WERI-Rb-1 (cell line): Measurements from ENCODE around the gene PLCL2.

ENCODE experiments used
- DNase-seq: peaks from one replicate; pipeline ENCODE4 v3.0.0-alpha.2; 2020
- H3K27ac ChIP-seq: fragments of 250-450 bp; sonication (Bioruptor Pico); 2 replicates; pipeline ENCODE4 v1.5.1; 2020; ENCODE audit warnings: mild to moderate bottlenecking, moderate library complexity
- H3K27me3 ChIP-seq: fragments of 250-450 bp; sonication (Bioruptor Pico); 2 replicates; pipeline ENCODE4 v1.5.1; 2021; ENCODE audit warnings: mild to moderate bottlenecking, low read depth, moderate library complexity; ENCODE audit not compliant: insufficient read depth, severe bottlenecking
- H3K36me3 ChIP-seq: fragments of 250-450 bp; sonication (Bioruptor Pico); 2 replicates; pipeline ENCODE4 v1.5.1; 2020; ENCODE audit warnings: mild to moderate bottlenecking, moderate library complexity
- H3K4me3 ChIP-seq: 2 replicates; pipeline ENCODE4 v1.5.1; 2011; ENCODE audit warnings: low read depth, mild to moderate bottlenecking, control low read depth, low read length
- H3K9me3 ChIP-seq: fragments of 250-450 bp; sonication (Bioruptor Pico); 2 replicates; pipeline ENCODE4 v1.5.1; 2021; ENCODE audit warnings: mild to moderate bottlenecking, moderate library complexity; ENCODE audit not compliant: severe bottlenecking
- TF ChIP-seq, protein P1 (sequence below): IDR thresholded peaks from 2 replicates; pipeline ENCODE4 v1.5.1; 2011; ENCODE audit warnings: low read depth, mild to moderate bottlenecking, control low read depth, inconsistent platforms, low read length

PLCL2 gene

DNA sequence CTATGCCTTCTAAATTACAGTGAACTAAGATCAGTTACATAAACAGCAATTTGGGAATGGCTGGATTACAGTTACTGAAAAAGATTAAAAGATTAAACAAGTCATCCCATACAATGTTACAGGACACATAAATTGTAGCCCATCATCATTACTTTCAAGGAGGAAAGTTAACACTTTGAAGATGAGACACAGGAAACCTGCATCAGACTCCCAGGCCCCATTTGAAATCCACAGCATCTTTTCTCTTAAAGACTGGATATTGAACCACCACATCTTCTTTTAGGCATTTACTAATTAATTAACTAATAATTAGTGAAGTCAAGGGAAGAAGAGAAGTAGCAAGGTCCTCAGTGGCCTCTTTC, 170.2 kb downstream of the PLCL2 start:
- Histone ChIP-seq H3K27me3 (no peaks in the 10 kb centered on the region), H3K36me3 (no peaks in the 10 kb centered on the region), H3K4me3 (no peak overlapping the region), H3K9me3 (no peaks in the 10 kb centered on the region), H3K27ac (no peak overlapping the region)
- DNase-seq: no peak
- TF ChIP-seq, protein P1, sequence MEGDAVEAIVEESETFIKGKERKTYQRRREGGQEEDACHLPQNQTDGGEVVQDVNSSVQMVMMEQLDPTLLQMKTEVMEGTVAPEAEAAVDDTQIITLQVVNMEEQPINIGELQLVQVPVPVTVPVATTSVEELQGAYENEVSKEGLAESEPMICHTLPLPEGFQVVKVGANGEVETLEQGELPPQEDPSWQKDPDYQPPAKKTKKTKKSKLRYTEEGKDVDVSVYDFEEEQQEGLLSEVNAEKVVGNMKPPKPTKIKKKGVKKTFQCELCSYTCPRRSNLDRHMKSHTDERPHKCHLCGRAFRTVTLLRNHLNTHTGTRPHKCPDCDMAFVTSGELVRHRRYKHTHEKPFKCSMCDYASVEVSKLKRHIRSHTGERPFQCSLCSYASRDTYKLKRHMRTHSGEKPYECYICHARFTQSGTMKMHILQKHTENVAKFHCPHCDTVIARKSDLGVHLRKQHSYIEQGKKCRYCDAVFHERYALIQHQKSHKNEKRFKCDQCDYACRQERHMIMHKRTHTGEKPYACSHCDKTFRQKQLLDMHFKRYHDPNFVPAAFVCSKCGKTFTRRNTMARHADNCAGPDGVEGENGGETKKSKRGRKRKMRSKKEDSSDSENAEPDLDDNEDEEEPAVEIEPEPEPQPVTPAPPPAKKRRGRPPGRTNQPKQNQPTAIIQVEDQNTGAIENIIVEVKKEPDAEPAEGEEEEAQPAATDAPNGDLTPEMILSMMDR: no peak

DNA sequence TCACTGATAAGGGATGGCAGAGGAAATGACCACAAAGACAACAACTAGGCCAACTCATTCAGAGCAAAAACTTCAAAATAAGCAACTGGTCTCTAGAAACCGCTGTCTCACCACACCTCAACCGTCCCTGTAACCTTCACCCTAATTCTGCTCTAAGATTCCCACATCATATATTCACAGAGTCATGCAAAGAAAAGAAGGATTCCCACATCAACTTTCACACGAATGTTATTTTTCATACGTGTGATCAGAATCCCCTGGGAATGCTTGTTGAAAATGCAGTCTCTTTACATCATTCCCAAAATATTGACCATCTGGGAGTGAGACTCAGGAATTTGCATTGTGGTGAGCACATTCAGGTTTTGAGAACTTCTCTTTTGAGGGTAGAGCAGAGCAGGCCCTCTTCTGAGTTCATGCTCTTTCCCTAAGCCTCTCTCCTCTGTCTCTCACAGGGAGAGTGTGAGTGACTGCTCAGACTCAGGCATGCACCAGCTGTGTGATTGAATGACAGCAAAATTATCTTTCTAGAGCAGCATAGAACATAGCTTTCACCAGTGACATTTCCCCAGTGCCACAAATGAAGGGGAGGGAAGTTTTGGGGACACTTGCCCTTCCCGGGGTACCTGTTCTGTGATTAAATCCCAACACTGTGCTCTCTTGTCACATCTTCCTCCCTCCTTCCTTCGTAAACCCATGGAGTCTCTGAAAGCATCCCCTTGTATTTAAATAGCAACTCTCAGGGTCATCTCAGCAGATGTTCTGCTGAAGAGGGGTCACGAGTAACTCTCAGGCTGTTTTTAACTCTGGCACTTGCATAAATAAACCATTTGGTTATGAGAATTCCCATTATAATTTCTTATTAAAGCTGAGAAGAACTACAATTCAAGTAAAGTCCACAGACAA, 170.9 kb downstream of the PLCL2 start:
- DNase-seq: no peak

DNA sequence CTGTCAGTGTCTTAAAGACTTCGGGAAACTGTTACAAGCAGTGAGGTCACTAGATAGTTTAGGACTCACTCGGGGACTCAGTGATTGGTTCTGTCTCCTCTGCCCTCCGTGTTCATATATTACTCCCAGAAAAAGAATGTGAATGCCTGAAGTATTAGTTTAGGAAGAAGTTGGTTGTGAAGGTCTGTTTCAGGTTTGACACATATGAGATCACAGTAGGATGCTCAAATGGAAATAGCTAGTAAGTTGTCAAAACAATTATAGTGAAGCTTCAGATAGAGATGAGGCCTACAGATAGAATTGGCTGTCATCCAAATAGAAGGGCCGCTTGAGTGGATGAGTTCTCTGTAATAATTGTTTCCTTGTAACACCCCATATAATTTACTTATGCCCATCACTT, 172.6 kb downstream of the PLCL2 start:
- H3K27ac ChIP-seq: no peak overlapping the region
- no peaks in the 10 kb centered on the region for H3K27me3 ChIP-seq
- DNase-seq: no peak
- no peaks in the 10 kb centered on the region for H3K36me3 ChIP-seq
- H3K9me3 ChIP-seq: no peaks in the 10 kb centered on the region
- TF ChIP-seq, protein P1: no peak
- no peak overlapping the region for H3K4me3 ChIP-seq

More for the DNA sequence above, 170.9 kb downstream of the PLCL2 start:
- Histone ChIP-seq H3K27me3 (no peaks in the 10 kb centered on the region), H3K27ac (no peak overlapping the region), H3K36me3 (no peaks in the 10 kb centered on the region), H3K9me3 (no peaks in the 10 kb centered on the region), H3K4me3 (no peak overlapping the region)
- TF ChIP-seq, protein P1: no peak

DNA sequence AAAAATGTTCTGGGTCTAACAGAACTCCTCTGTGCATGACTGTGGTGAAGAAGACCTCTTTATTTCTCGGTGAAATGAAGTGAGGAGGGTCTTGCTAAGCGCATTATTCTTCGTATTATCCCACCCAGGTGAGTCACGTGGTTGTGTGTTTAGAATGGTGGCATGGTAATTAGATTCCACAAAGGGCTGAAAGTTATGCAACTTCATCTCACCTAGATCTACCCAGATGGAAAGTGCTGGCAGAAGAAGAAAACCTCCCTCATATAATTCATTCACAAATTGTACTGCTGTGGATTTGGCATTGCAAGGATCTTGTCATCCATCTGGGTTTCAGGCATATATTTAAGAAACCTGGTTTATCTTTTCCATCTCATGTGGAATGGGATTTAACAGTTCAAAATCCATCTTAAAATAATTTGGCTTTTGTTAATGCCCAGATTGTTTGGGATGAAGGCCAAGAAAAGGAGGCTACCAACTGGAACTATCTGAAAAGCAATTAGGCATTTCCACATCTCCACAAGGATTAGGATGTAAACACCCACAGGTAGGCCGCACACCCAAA, 175.3 kb downstream of the PLCL2 start:
- H3K4me3 ChIP-seq: no peak overlapping the region
- H3K27me3 ChIP-seq: no peaks in the 10 kb centered on the region
- TF ChIP-seq, protein P1: no peak
- no peak overlapping the region for H3K27ac ChIP-seq
- H3K9me3 ChIP-seq: no peaks in the 10 kb centered on the region
- H3K36me3 ChIP-seq: no peaks in the 10 kb centered on the region
- DNase-seq: no peak

DNA sequence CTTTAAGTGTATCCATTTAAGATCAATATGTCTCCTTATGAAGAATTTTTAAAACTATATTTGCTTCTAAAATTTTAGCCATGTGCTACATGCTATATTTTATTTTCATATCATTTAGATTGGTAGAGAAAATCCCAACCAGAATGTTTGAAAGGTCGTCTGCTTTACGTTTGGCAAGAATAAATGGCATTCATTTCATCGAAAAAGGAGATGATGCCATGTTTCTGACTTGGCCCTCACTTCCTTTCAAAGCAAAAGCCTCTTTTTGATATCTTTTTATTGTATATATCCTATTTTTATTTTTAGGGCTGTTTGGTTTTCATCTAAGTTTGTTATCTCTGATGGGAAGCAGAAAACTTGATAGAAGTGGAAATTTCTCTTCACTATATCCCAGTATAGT, 176.2 kb downstream of the PLCL2 start:
- DNase-seq: no peak
- no peak overlapping the region for H3K4me3 ChIP-seq
- H3K27me3 ChIP-seq: no peaks in the 10 kb centered on the region
- no peaks in the 10 kb centered on the region for H3K36me3 ChIP-seq
- H3K27ac ChIP-seq: no peak overlapping the region
- H3K9me3 ChIP-seq: no peaks in the 10 kb centered on the region
- TF ChIP-seq, protein P1: no peak
